Endothelial cell of umbilical vein (primary cell): Measurements from ENCODE around the gene GPR135. TPM values are rescaled to one million over a fixed set of nuclear protein-coding genes. Genes with fewer than 3 reads are reported as not detected.

Source experiments
- BruUV-seq: library from RNA; stranded (reverse); fragments of 400-500 nt; replicated peaks from 2 replicates; lab custom pipeline; 2021; lab: Mats Ljungman, UMichigan
- CTCF ChIA-PET: fragments of 300-600, 350-600 bp; sonication (Branson Sonifier 250); formaldehyde crosslinking; loops from one replicate; lab custom pipeline; 2021; ENCODE audit warnings: antibody characterized with exemption, inconsistent platforms; lab: Charles Lee
- POLR2A ChIA-PET: fragments of 300-600, 350-600 bp; sonication (Branson Sonifier 250); formaldehyde crosslinking; loops from one replicate; lab custom pipeline; 2021; ENCODE audit warnings: antibody characterized with exemption, inconsistent platforms; lab: Charles Lee
- DNase-seq: peaks from one replicate; pipeline ENCODE4 v3.0.0-alpha.2; 2011; ENCODE audit warnings: low read depth, low spot score
- FAIRE-seq: peaks from 2 replicates; lab custom pipeline; 2011; peaks lifted over from hg19 to GRCh38; lab: Jason Lieb, UNC
- H2AFZ ChIP-seq: 2 replicates; pipeline ENCODE4 v1.6.0; 2012; ENCODE audit warnings: low read depth, low read length, control low read depth, inconsistent platforms
- H3K27ac ChIP-seq: 2 replicates; pipeline ENCODE4 v1.5.1; 2011; ENCODE audit warnings: low read depth, mild to moderate bottlenecking, control low read depth, low read length, moderate library complexity; ENCODE audit not compliant: insufficient read depth
- H3K27me3 ChIP-seq, 2 experiments: 2 replicates each; pipeline versions ENCODE4 v1.6.0 to v1.6.1; 2011; ENCODE audit warnings: low read length in 2 of 2, mixed read lengths in 1 of 2; ENCODE audit not compliant: control insufficient read depth in 2 of 2, insufficient read depth in 2 of 2
- H3K36me3 ChIP-seq, 2 experiments: 2 replicates in 1 of 2; 3 replicates in 1 of 2; pipeline ENCODE4 v1.5.1; 2011; ENCODE audit warnings: low read length in 2 of 2, mild to moderate bottlenecking in 1 of 2, moderate library complexity in 1 of 2; ENCODE audit not compliant: control insufficient read depth in 2 of 2, insufficient read depth in 2 of 2; ENCODE audit errors: extremely low read depth in 1 of 2
- H3K4me1 ChIP-seq: 3 replicates; pipeline ENCODE4 v1.5.1; 2011; ENCODE audit warnings: mild to moderate bottlenecking, low read length; ENCODE audit not compliant: control insufficient read depth, insufficient read depth; ENCODE audit errors: extremely low read depth
- H3K4me2 ChIP-seq: 2 replicates; pipeline ENCODE4 v1.6.1; 2011; ENCODE audit warnings: low read length, control low read depth, mixed read lengths; ENCODE audit not compliant: insufficient read depth
- H3K4me3 ChIP-seq, 3 experiments: fragments of 200-600 bp in 1 of 3; sonication (generic), shearing (Covaris generic) in 1 of 3; replicated peaks in 1 of 3; 2 replicates each; pipeline ENCODE4 v1.5.1; 2011 to 2016; ENCODE audit warnings: control low read depth in 3 of 3, low read length in 3 of 3, mild to moderate bottlenecking in 2 of 3, inconsistent platforms in 1 of 3, low read depth in 1 of 3, moderate library complexity in 1 of 3; ENCODE audit not compliant: insufficient read depth in 1 of 3
- H3K79me2 ChIP-seq: 2 replicates; pipeline ENCODE4 v1.6.0; 2012; ENCODE audit warnings: low read length, inconsistent platforms; ENCODE audit not compliant: control insufficient read depth, insufficient read depth
- H3K9ac ChIP-seq: replicated peaks from 2 replicates; pipeline ENCODE3; 2011; ENCODE audit warnings: low read length, control low read depth; ENCODE audit not compliant: insufficient read depth; ENCODE audit errors: extremely low read depth
- H3K9me1 ChIP-seq: replicated peaks from 3 replicates; pipeline ENCODE4 v1.6.0; 2011; ENCODE audit warnings: mild to moderate bottlenecking, low read length; ENCODE audit not compliant: control insufficient read depth, insufficient read depth; ENCODE audit errors: extremely low read depth
- H3K9me3 ChIP-seq: replicated peaks from 2 replicates; pipeline ENCODE4 v1.5.1; 2012; ENCODE audit warnings: low read length, inconsistent platforms; ENCODE audit not compliant: control insufficient read depth, insufficient read depth
- H4K20me1 ChIP-seq: replicated peaks from 2 replicates; pipeline ENCODE3; 2011; ENCODE audit warnings: mild to moderate bottlenecking, low read length; ENCODE audit not compliant: control insufficient read depth, insufficient read depth; ENCODE audit errors: extremely low read depth
- CTCF ChIP-seq, 2 donors: IDR thresholded peaks; 1 replicate in 1 of 2; 2 replicates in 1 of 2; pipeline ENCODE4 v1.5.1; 2011; ENCODE audit warnings: low read length in 2 of 2, mild to moderate bottlenecking in 2 of 2, moderate library complexity in 2 of 2, control low read depth in 1 of 2, inconsistent platforms in 1 of 2, low read depth in 1 of 2; ENCODE audit not compliant: insufficient read depth in 1 of 2; ENCODE audit errors: extremely low read depth in 1 of 2
- EZH2 ChIP-seq: IDR thresholded peaks from 2 replicates; pipeline ENCODE4 v1.6.1; 2012; ENCODE audit warnings: borderline replicate concordance, low read depth, mild to moderate bottlenecking, moderate library complexity, low read length, inconsistent platforms; ENCODE audit not compliant: severe bottlenecking
- FOS ChIP-seq: IDR thresholded peaks from 2 replicates; pipeline ENCODE4 v1.6.1; 2011; ENCODE audit warnings: mild to moderate bottlenecking, low read length, moderate library complexity, borderline replicate concordance; ENCODE audit not compliant: insufficient read depth
- GATA2 ChIP-seq: IDR thresholded peaks from 2 replicates; pipeline ENCODE4 v1.7.0; 2011; ENCODE audit warnings: low read depth, mild to moderate bottlenecking, moderate library complexity, mixed read lengths, low read length; ENCODE audit not compliant: insufficient read length, insufficient read depth
- JUN ChIP-seq: IDR thresholded peaks from 2 replicates; pipeline ENCODE4 v1.6.1; 2011; ENCODE audit warnings: borderline replicate concordance, low read depth; ENCODE audit not compliant: insufficient read length, insufficient read depth
- MAX ChIP-seq: IDR thresholded peaks from 2 replicates; pipeline ENCODE4 v1.6.1; 2011; ENCODE audit not compliant: insufficient read depth, insufficient read length
- MYC ChIP-seq: IDR thresholded peaks from one replicate; pipeline ENCODE4 v1.6.1; 2011; ENCODE audit warnings: mild to moderate bottlenecking, low read depth, low read length
- POLR2A ChIP-seq: IDR thresholded peaks from 2 replicates; pipeline ENCODE4 v1.6.1; 2012; ENCODE audit warnings: low read depth, mild to moderate bottlenecking, control low read depth, low read length
- POLR2AphosphoS5 ChIP-seq: IDR thresholded peaks from 2 replicates; pipeline ENCODE4 v1.6.1; 2012; ENCODE audit warnings: low read depth, mild to moderate bottlenecking, control low read depth, low read length, moderate library complexity; ENCODE audit not compliant: insufficient read depth
- dilution Hi-C: fragments of 300-500 bp; cut with MboI; formaldehyde crosslinking; loops from one replicate; pipeline ENCODE4 v1.15.0; 2019; ENCODE audit warnings: low sequenced_read_pairs; ENCODE audit not compliant: extremely low pct_ligation_motif_present
- intact Hi-C: fragments of 100-400 bp; cut with micrococcal nuclease; formaldehyde crosslinking; loops from one replicate; pipeline ENCODE4 v1.10.0; 2022
- polyA plus RNA-seq, 4 experiments: library from polyadenylated mRNA; depleted of rRNA in 3 of 4; stranded (reverse) in 3 of 4; unstranded in 1 of 4; fragments of >200 nt; gene quantifications; 2 replicates each; pipeline versions ENCODE4 v1.2.1 to v1.2.3, GENCODE V29; 2011 to 2012; ENCODE audit warnings: missing spikeins in 1 of 4
- total RNA-seq: library from RNA; stranded (reverse); gene quantifications from 2 replicates; pipeline ENCODE4 v1.2.3, GENCODE V29; 2021

The GPR135 gene
- total and polyA plus RNA-seq, 2 donors (not counting 3 experiments of a cell fraction or from before 2014, with no cell fraction given), result 0.80 to 3.4 TPM

GRCh38 chr14:59422069-59422881 is 42.9 kb downstream of the GPR135 start:
- no TSS peak for BruUV-seq
- H3K9me3 ChIP-seq, result no peaks in the 10 kb centered on the region
- DNase-seq, result peak; percentile 29
- no peaks in the 10 kb centered on the region for H4K20me1 ChIP-seq
- intact Hi-C loops, result loop anchor here (1.0 kb wide), 1 partner anchor 295 kb away; no protein-coding TSS in a partner anchor
- H3K27ac ChIP-seq, result no peak overlapping the region
- no peak overlapping the region for H3K4me2 ChIP-seq
- POLR2A ChIA-PET, result no interaction called here
- no peaks in the 10 kb centered on the region for H3K79me2 ChIP-seq
- H3K9ac ChIP-seq, result no peak overlapping the region
- no peak overlapping the region for H3K4me3 ChIP-seq
- no peaks in the 10 kb centered on the region for H3K4me1 ChIP-seq
- H3K27me3 ChIP-seq, result no peaks in the 10 kb centered on the region
- H3K36me3 ChIP-seq, result no peaks in the 10 kb centered on the region
- H3K9me1 ChIP-seq, result no peaks in the 10 kb centered on the region
- CTCF ChIA-PET, result interaction anchor here (0.9 to 1.6 kb wide), 8 partner anchors 15 to 297 kb away, joined by 3 to 7 read pairs (median 3); no protein-coding TSS in a partner anchor
- no peak overlapping the region for H2AFZ ChIP-seq
- TF ChIP-seq MYC (no peak), CTCF (IDR thresholded peaks at IDR 0.05; ENCODE audit: extremely low read depth in 1 of 2, insufficient read depth in 1 of 2, low read depth in 1 of 2, low read length in 2 of 2) (peak; percentile 4 to 9)
- no peak for FAIRE-seq
- dilution Hi-C loops, result no loop called here

DNA sequence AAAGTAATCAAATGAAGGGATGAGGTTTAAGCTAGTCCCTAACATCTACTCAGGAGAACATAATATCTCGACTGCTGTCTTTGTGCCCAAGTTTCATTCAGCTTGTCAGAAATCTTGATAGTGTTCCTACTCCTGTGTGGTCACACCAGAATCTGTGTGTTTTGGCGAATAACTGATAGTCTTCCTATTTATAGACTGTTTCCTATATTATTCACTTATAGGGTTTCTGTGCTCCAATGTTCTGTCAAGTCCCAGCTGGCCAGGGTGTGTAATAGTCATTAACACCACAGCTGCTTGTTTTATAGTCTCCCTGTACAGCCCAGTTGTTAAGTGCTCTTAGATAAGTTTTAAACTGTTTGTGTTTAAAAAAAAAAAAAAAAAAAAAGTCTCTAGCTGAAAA is 45.9 kb downstream of the GPR135 start:
- ChIA-PET POLR2A (no interaction called here), CTCF (interaction anchor here (0.9 to 1.7 kb wide), 2 partner anchors 9 to 12 kb away, joined by 3 to 9 read pairs; no protein-coding TSS in a partner anchor)
- Histone ChIP-seq H3K4me3 (no peak overlapping the region), H3K4me2 (no peak overlapping the region), H3K27ac (no peak overlapping the region), H3K36me3 (no peaks in the 10 kb centered on the region), H3K9me3 (no peaks in the 10 kb centered on the region), H2AFZ (no peak overlapping the region), H3K4me1 (no peaks in the 10 kb centered on the region), H3K27me3 (no peaks in the 10 kb centered on the region), H4K20me1 (no peaks in the 10 kb centered on the region), H3K9ac (no peak overlapping the region), H3K79me2 (no peaks in the 10 kb centered on the region), H3K9me1 (no peaks in the 10 kb centered on the region)
- no peak for DNase-seq
- no peak for TF ChIP-seq MYC
- TF ChIP-seq POLR2A, result no peak
- TF ChIP-seq MAX, result no peak
- TF ChIP-seq JUN, result no peak
- no peak for TF ChIP-seq GATA2
- no peak for TF ChIP-seq POLR2AphosphoS5
- no peak for TF ChIP-seq CTCF (IDR thresholded peaks at IDR 0.05; ENCODE audit: extremely low read depth in 1 of 2, insufficient read depth in 1 of 2, low read depth in 1 of 2, low read length in 2 of 2)
- no peak for TF ChIP-seq FOS
- TF ChIP-seq EZH2, result no peak
- FAIRE-seq, result no peak
- BruUV-seq, result no TSS peak
- intact Hi-C loops, result no loop called here
- dilution Hi-C loops, result no loop called here
